HG02938 (cell line): Measurements from ENCODE around the gene FDX1.
A peak's percentile ranks its signal among the peaks of the same experiment; 100 is the strongest.
"Not testable (repeated sequence)": the region's sequence is repeated elsewhere in the genome, so short reads cannot be mapped to it uniquely, and the experiment has no call there.

Experiments used
- ATAC-seq: cut with Tn5 transposase; IDR thresholded peaks from one replicate; pipeline ENCODE4 v1.9.1; 2021; ENCODE audit warnings: mild to moderate bottlenecking, moderate library complexity; ENCODE audit not compliant: unreplicated experiment

FDX1 gene

GRCh38 chr11:110429731-110430266, at the start of gene FDX1:
Gene FDX1, plus strand, starts transcription at chr11:110429948. Its CDS starts 173 bp downstream, at chr11:110430121.
- ATAC-seq: peak; percentile 77

- no peak for ATAC-seq
These were observed 48.7 kb upstream of the FDX1 start for GRCh38 chr11:110380836-110381622.

- ATAC-seq: not testable (repeated sequence)
These were observed 41.5 kb upstream of the FDX1 start for GRCh38 chr11:110388231-110388630.

- no peak for ATAC-seq
These were observed 39.8 kb upstream of the FDX1 start for GRCh38 chr11:110389965-110390364.

GRCh38 chr11:110392056-110392455, 37.7 kb upstream of the FDX1 start:
- ATAC-seq: no peak

- ATAC-seq: not testable (repeated sequence)
These were observed 32.0 kb upstream of the FDX1 start for GRCh38 chr11:110397668-110398286.

GRCh38 chr11:110403585-110403984, 26.2 kb upstream of the FDX1 start:
- not testable (repeated sequence) for ATAC-seq

- not testable (repeated sequence) for ATAC-seq
These were observed 24.1 kb upstream of the FDX1 start for GRCh38 chr11:110405636-110406035.

- no peak for ATAC-seq
These were observed 22.4 kb upstream of the FDX1 start for GRCh38 chr11:110407315-110407714.

- no peak for ATAC-seq
These were observed 20.6 kb upstream of the FDX1 start for GRCh38 chr11:110409174-110409573.

GRCh38 chr11:110410651-110411050, 19.1 kb upstream of the FDX1 start:
- ATAC-seq: no peak

- ATAC-seq: no peak
These were observed 14.7 kb upstream of the FDX1 start for GRCh38 chr11:110415081-110415480.

GRCh38 chr11:110421658-110422057, 8.1 kb upstream of the FDX1 start:
- ATAC-seq: not testable (repeated sequence)

GRCh38 chr11:110422306-110422905, 7.3 kb upstream of the FDX1 start:
- no peak for ATAC-seq

GRCh38 chr11:110424775-110425444, 4.8 kb upstream of the FDX1 start:
- ATAC-seq: no peak

GRCh38 chr11:110425751-110426545, 3.8 kb upstream of the FDX1 start:
- ATAC-seq: no peak

GRCh38 chr11:110428040-110428439, 1.7 kb upstream of the FDX1 start:
- ATAC-seq: no peak

- ATAC-seq: peak; percentile 18
These were observed 605 bp upstream of the FDX1 start for GRCh38 chr11:110428956-110429730.

- ATAC-seq: peak; percentile 30
These were observed 711 bp downstream of the FDX1 start for GRCh38 chr11:110430267-110431050.
